Uterus (tissue), 2 donors: ENCODE measurements around the gene HDAC7.

Source experiments
- POLR2A ChIP-seq, 2 donors: fragments of 450-650 bp; IDR thresholded peaks; one replicate each; pipeline ENCODE4 v1.6.1; 2016; ENCODE audit warnings: antibody characterized with exemption in 2 of 2, mild to moderate bottlenecking in 1 of 2, moderate library complexity in 1 of 2
- TF ChIP-seq, protein P1 (sequence below), 4 experiments: fragments of 200-600 bp in 2 of 4; fragments of 450-650 bp in 2 of 4; sonication (generic) in 2 of 4; IDR thresholded peaks; one replicate each; pipeline ENCODE4 v1.5.1; 2016 to 2019; ENCODE audit warnings: antibody characterized with exemption in 4 of 4, mild to moderate bottlenecking in 2 of 4, moderate library complexity in 1 of 4

DNA sequence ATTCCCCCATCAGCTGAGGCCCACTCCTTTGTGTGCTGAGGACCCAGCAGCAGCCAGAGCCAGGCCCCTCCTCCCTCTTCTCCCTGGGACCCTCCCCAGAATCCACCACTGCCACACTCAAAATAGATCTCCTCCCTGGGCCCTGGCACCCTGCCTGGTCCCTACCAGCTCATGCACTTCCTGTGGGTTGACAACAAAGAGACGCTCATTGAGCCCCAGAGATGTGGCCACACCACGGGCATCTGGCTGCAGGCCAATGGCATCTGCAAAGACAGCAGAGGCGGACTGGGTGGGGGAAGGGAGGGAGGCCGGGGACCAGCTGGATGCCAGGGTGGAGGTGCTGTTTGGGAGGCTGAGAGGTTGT is 78.4 kb downstream of the HDAC7 start:
- TF ChIP-seq, protein P1, sequence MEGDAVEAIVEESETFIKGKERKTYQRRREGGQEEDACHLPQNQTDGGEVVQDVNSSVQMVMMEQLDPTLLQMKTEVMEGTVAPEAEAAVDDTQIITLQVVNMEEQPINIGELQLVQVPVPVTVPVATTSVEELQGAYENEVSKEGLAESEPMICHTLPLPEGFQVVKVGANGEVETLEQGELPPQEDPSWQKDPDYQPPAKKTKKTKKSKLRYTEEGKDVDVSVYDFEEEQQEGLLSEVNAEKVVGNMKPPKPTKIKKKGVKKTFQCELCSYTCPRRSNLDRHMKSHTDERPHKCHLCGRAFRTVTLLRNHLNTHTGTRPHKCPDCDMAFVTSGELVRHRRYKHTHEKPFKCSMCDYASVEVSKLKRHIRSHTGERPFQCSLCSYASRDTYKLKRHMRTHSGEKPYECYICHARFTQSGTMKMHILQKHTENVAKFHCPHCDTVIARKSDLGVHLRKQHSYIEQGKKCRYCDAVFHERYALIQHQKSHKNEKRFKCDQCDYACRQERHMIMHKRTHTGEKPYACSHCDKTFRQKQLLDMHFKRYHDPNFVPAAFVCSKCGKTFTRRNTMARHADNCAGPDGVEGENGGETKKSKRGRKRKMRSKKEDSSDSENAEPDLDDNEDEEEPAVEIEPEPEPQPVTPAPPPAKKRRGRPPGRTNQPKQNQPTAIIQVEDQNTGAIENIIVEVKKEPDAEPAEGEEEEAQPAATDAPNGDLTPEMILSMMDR (IDR thresholded peaks at IDR 0.05), result no peak
- no peak for TF ChIP-seq POLR2A (IDR thresholded peaks at IDR 0.05)
